Stimulated activated CD8-positive, alpha-beta memory T cell treated with anti-CD3 and anti-CD28 coated beads, Interleukin-15, amount 100 ng/mL, for 1 hour (primary cell): Measurements from ENCODE around the gene MRPS21.
A peak's percentile ranks its signal among the peaks of the same experiment; 100 is the strongest.

Experiments used
- DNase-seq: peaks from one replicate; pipeline ENCODE4 v3.0.0-alpha.2; 2020; ENCODE audit warnings: low read depth

The MRPS21 gene

DNA sequence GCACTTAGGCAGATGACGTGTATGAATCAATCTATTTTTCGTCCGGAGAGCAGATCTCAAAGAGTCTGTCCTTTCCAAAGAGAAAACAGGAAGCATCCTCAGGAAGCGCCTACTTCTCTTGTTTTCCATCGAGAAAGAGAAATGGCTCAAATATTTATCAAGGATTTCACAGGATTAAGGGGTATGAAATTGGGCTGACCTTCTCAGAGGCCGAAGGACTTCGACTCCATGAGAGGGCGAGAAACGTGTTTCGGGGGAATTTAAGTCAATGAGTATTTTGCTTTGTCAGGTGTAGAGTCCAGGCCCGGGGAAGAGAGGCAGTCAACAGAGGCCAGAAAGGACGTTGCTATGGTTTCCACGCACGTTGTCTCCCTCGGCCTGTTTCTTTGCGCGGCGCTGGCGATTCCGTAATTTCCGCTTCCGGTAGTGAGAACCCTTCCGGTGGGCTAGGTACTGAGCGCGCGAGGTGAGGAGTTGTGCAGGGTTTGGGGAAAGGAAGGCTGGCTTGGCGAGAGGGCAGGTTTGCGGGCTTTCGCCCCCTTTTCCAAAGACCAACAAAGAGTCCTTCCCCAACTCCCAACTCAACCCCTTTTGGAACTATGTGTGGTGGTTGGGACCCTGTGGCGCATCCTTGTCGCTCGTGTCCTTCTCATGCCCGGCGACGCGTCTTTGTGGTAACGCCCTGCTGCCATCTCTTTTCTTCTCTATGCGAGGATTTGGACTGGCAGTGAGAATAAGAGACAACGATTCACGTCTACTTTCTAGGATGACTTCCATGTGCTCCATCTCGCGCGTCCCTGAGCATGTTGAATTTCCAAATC is at the start of gene MRPS21:
MRPS21 (plus strand) TSS at position 429 of the 821 bp plus-strand sequence. CDS start 506 bp downstream, outside the sequence.
- peak; percentile 68 for DNase-seq

DNA sequence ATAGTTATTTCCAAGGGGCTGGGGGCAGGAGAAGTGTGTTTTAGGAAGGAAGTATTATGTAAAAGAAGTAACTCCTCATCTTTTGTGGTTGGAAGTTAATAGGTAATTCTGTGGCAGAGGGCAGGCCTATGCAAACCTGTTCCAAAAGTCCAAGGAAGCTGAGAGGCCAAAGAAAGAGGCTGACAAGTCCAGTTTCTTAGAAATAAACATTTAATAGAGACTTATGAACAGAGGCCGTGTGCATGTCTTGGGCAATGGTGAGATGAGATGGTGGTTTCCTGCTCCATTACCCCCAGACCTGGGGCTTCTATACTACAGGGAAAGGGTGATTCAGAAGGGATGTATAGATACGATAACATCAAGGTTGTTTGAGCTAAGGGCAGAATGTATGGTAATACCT is 43.7 kb upstream of the MRPS21 start:
- no peak for DNase-seq

DNA sequence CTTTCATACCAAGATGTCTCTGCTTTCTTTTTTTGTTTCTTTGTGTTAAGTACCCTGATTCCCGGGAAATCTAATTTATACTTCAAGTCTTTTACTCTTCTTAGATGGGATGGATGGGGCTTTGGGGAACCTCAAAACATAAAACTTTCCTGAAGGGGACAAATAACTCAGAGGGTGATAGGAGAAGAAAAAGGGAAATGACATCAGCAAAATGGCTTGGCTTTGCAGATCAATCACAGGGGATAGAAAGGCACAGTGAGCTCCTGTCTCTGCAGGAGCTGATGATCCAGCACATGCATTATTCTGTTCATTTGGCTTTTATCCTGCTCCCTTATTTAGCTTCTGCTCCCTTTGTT is 37.5 kb upstream of the MRPS21 start:
- no peak for DNase-seq

DNA sequence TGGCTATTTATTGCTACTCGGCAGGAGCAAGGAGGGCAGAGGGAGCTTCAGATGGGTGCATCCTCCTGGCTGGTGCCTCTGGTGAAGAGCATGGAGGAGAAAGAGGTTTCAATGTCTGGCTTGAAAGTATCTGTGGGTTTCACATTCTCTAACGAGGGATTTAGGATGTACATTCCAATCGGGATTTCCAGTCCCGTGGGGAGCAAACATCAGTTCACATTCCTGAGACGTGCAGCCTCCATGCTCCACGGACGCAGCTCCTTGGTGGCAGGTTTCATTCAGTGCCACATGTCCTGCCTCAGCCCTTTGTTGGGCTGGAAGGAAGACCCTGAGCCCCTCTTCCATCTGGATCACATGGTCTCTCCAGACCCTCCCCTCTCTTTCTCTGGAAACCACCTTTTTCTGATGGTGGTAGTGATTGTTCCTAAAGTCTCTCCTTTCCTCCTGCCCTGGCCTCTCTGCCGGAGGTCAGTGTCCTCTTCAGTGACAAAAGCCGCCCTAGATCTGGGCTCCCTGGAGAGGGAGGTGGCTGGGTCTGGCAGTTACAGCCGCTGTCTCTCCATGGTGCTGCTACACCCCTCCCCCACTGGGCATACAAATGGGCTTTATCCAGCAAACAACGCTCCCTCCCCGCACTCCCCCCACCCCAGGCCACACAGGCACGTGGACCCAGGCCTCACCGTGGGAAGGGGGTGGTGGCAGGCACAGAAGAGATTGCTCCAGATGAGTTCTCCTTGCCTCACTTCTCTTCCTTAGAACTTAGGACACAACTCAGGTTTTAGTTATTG is 36.9 kb upstream of the MRPS21 start:
- no peak for DNase-seq

DNA sequence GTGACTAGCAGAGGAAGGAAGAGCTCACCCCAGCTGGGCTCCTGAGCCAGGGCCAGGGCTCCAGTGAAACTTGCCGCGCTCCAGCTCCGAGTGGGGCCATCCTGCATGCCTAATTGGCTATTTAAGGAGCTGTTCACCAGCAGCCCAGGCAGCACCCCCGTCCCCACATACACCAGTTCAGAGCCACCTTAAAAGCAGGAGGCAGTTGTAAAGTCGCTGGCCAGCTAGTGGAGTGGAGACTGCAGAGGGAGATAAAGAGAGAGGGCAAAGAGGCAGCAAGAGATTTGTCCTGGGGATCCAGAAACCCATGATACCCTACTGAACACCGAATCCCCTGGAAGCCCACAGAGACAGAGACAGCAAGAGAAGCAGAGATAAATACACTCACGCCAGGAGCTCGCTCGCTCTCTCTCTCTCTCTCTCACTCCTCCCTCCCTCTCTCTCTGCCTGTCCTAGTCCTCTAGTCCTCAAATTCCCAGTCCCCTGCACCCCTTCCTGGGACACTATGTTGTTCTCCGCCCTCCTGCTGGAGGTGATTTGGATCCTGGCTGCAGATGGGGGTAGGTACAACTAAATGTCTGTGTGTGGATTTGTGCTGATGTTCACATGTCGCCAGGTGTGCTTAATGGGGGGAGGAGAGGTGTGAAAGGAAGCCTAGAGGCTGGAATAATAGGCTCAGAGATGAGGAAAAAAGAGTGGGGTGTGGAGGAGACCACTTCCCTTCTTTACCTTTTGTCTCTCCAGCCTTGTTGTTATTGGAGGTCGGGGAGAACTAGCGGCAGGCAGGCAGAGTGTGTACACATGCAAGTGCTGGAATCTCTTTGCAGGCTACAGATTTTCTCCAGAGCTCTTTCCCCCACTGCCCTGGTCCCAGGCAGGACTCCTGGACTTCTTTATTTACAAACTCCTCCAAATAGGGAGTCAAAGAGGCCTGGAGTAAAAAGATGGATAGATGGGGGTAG is 35.8 kb upstream of the MRPS21 start, which contains the start of gene CA14:
CA14 (plus strand) TSS at position 151 of the 962 bp plus-strand sequence; CDS start at position 506, 355 bp downstream.
- DNase-seq: no peak

DNA sequence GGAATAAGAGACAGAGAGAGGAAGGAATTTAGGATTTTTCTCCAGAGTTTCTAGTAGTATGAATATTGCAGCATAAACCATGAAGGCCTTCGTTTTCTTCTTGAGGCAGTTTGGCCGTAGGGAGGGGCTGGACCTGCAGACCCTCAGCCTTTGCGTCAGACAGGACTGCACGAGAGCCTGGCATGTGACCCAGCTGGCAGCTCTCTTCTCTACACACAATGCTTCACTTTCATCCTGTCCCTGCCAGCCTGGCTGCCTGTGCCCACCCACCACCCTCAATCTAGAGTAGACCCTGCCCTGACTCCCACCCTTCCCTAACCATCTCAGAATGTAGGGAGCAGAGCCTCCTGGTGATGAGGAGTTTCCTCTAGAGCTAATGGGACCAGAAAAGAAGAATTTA is 34.4 kb upstream of the MRPS21 start:
- DNase-seq: no peak

DNA sequence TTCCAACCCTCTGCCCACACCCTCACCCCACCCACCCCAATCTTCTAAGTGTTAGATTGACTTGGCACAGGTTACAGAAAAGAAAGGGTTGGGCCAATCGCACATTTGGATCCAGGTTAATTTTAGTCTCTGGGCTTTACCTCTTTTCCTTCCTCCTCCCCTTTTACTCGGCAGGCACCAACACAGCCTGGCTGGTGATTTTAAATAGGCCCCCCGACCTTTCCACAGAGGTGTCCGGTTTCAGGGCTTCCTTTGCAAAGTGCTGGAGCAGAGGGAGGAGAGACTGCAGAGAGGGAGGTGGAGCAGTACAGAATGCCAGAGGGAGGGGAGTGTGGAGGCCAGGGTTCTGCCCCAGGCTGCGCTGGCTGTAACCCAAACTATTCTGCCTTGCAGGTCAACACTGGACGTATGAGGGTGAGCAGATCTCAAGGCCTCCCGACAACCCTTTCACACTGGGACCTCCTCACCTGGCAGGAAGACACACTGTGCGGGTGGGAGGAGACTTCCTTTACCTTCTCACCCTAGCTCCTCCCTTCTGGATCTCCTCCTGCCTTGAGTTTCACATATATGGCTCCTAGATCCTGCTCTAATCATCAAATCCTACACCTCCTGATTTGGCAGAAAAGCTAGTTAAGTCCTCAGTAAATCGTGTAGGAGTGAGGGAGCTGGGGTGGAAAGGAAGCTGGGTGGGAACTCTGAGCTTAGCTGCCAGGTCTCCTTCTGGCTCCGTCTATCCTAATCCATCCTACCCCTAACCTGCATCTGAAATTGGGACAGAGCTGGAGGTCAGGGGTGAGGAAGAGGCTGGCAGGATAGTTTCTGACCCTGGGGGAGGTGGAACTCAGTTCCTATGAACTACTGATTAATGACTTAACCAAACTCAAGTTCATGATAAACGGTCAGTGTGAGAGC is 33.6 kb upstream of the MRPS21 start:
- DNase-seq: no peak

DNA sequence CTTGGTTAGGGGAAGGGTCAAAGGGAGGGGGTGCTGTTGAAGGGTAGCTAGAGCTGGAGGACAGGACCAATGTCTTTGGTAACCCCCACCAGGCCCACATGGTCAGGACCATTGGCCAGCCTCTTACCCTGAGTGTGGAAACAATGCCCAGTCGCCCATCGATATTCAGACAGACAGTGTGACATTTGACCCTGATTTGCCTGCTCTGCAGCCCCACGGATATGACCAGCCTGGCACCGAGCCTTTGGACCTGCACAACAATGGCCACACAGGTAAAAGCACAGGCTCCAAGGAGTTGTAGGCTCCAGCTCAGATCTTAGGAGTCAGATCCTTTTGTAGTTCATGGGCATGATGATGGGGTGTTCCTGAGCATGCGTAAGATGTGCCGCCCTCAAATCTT is 32.3 kb upstream of the MRPS21 start:
- no peak for DNase-seq

DNA sequence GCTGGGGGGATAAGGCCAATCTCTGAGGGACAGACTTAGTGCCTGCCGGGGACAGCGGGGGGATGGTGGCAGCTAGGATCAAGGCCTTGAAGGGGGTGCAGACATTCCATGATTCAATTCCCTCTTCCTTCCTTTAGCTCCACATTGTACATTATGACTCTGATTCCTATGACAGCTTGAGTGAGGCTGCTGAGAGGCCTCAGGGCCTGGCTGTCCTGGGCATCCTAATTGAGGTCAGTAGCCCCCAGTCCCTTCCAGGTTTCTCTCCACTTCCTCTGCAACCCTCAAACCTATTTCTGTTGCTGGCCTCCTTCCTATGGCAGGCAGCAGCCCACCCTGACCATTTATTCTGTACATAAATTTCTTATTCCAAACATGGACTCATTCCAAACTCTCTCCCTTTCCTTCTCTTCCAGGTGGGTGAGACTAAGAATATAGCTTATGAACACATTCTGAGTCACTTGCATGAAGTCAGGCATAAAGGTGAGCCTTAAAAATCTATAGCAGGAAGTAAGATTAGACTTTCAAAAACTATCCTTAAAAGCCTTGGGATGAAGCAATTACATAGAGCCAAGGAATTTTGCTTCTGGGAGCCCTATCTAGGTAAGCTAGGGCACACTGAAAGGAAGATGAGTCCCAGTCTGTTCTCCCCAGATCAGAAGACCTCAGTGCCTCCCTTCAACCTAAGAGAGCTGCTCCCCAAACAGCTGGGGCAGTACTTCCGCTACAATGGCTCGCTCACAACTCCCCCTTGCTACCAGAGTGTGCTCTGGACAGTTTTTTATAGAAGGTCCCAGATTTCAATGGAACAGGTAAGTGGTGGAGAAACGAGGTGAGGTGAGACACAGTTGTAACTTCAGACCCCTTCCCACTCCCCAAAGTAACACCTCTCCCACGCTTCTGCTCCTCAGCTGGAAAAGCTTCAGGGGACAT is 31.0 kb upstream of the MRPS21 start:
- no peak for DNase-seq

DNA sequence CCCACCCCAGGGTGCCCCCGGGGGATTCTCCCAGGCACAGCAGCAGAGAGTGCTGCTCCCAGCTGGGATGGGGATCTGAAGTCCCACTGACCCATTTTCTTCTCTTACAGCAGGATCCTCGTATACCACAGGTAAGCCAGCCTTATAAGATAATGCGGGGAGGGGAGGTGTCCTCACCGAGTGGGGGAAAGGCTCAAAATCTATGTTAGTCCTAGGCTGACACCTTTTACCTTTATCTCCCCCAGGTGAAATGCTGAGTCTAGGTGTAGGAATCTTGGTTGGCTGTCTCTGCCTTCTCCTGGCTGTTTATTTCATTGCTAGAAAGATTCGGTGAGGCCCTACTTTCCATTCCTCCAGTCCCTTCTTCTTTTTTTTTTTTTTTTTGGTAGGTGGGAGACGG is 30.1 kb upstream of the MRPS21 start:
- DNase-seq: no peak

DNA sequence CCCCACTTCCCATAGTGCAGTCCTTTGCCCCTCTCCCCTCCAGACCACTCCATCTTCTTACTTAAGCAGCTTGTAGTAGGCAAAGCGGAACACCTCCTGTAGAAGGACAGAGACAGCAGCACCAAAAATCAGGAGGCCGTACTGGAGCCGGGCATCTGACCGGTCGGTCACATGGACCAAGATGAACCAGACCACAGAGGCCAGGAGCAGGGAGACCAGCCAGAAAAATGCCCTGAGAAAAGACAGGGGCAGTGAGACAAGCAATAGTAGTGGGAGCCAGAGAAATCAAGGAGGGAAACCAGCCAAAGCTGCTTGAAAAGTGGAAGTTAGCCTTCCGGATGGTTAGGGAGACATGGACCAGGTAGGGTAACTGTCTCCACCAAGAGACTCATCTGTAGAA is 25.8 kb upstream of the MRPS21 start:
- no peak for DNase-seq

DNA sequence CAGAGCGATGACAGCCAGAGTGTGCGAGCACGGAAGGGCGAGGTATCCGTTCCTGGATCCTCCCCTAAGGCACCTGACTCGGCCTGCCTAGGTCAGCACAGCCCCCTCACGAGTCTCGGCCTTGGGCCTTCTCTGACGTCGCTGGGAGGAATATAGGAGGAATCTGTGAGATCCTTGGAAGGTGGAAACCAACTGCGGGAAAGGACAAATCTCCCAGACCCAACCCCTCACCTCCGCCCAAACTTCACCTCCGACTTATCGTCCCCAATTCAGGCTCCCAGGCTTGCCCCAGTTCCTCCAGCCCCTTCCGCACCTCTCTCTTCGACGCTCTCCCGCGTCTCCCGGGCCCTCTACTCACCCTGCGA is 25.3 kb upstream of the MRPS21 start:
- DNase-seq: peak; percentile 14

DNA sequence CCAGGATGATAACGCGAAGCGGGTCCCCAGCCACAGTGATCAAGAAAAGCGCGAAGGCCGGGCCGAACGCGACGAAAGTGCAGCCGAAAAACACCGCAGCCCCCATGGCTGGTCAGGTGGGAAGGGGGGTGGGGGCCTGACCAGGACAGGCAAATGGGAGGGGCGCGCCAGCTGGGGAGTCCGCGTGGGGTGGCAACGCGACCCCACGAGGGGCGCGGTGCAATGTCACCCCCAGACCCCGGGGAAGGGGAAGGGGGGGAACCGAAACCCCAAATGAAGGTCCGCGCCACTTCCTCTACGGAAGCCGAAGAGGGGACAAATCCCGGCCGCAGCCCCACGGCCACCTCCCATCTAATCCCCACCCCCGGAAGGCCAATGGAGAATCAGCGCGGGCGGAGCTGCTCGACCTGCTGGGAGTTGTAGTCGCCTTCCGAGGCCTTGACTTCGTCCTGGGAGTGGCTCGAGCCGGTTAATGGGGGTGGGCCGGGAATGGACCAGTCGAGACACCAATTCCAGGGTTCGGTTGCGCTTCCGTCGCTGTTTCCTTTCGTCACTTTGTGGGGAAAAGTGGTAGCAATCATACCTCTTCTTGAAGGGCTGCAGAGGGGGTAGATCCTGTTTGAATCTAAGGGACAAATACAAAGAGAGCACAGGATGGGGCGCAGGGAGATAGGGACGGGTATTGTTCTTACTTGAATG is 24.8 kb upstream of the MRPS21 start, which contains the start of gene APH1A:
APH1A (minus strand) TSS at position 312 of the 699 bp plus-strand sequence; CDS start at position 106, 206 bp downstream.
- DNase-seq: peak; percentile 81

DNA sequence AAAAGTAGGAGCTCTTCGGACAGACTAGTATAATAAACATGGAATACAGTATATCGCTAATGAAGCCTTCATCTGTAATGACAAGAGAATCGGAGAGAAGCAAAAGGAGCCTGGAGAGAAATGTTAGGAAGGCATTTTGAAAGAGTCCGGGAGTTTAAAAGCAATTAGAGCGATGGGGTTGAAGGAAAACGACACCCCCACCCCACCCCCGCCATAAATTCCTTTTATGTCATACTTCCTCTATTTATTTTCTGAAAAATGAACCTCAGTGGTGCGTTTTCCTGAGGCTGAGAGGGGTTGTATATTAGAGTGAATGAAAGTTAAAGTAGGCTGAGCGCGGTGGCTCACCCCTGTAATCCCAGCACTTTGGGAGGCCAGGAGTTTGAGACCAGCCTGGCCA is 24.2 kb upstream of the MRPS21 start:
- DNase-seq: no peak

DNA sequence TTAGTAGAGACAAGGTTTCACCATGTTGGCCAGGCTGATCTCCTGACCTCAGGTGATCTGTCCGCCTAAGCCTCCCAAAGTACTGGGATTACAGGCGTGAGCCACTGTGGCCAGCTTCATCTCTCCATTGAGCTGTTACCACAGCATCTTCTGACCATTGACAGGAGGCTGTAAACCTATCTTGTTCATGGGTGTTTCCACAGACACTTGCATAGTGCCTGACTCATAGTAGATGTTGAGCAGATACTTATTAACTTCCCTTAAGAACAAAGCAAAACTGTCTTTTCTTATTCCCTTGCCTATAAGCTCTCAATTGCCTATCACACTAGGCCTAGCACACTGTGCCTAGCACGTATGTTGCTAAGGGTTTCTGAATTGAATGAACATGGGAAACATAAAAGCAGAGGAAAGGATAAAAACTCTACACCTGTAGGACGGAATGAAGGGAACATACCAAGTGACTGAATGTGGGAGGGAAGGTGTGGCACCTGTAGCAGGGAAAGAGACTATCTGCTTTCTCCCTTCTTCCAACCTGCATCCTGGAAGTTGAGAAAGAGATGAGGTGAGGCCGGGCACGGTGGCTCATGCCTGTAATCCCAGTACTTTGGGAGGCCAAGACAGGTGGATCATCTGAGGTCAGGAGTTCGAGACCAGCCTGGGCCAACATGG is 22.2 kb upstream of the MRPS21 start:
- no peak for DNase-seq

DNA sequence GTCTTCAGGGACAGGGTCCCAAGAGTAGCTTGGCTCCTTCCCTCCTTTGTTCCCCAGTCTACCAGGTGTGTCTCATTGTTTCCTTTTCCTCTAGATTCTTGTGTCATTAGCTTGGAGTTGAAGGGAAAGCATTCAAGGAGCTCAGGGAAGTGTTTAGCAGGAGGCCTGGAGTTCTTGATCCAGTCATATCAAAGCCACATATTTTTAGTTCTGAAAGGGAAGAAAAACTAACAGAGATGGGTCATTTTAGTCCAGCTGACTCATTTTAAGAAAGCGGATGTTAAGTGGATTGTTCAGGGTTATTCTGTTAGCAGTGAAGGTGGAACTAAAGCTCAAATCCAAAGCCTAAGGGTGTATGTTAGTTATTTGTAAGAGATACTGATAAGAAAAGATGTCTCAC is 20.4 kb upstream of the MRPS21 start:
- DNase-seq: no peak

DNA sequence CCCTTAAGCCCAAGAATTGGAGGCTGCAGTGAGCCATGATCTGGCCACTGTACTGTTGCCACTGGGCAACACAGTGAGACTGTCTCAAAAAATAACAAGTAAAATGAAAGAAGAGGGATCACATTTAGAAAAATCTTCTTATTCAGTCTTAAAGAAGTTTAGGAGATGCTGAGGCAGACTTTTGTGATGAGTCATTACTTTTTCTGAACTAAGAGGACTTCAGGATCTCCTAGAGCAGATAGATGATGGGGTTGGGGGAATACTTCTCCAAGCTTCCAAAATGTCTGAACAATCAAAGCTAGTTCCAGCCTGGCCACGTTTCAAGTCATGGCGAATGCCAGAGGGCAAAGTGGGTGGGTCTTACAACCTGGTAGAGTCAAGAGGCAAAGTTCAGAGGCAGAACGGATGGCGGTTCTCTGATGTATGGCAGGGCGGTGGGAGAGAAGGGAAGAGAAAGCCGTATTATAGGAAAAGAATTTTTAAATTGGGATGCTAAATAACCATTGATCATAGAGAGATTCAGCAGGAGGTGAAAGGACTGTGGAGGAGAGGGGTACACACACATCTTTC is 13.4 kb upstream of the MRPS21 start:
- no peak for DNase-seq

DNA sequence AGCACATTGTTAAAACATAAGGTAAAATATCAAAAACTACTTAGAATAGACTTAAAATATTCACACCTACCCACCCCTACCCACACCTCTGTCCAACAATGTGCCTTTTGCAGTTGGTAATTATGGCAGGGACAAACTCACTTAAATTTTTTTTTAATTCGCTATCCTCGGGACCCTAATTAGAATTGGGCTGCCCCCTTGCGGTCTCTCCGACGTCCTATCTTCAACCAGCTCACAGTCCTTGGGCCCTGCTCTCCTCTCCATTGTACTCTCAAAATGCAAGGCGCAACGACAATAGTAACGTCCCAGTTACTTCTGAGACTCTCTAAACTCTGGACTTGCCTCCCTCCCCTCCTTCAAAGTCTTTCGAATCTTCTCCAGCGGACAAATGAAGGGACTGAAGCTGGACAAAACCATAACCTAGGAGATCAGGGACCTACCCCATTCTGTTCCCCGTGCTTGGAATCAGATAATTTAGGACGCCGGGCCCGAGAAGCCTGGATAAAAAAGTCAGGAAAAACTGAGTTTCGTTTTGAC is 12.4 kb upstream of the MRPS21 start:
- peak; percentile 24 for DNase-seq
